IMR-90 (cell line): Measurements from ENCODE around the gene RGL4. TPM values are rescaled to one million over a fixed set of nuclear protein-coding genes. Genes with fewer than 3 reads are reported as not detected.
"Not testable (repeated sequence)": the region's sequence is repeated elsewhere in the genome, so short reads cannot be mapped to it uniquely, and the experiment has no call there.

Experiments used
- ATAC-seq: fragments of 200-7000 bp; cut with Tn5 transposase; 2 replicates; pipeline ENCODE4 v1.9.1; 2020; ENCODE audit warnings: low read depth, mild to moderate bottlenecking, moderate library complexity
- BruUV-seq: library from RNA; stranded (reverse); fragments of 400-500 nt; replicated peaks from 2 replicates; lab custom pipeline; 2021; lab: Mats Ljungman, UMichigan
- CTCF ChIA-PET: fragments of 300-600 bp; formaldehyde crosslinking; extraction: SDS; loops from one replicate; lab custom pipeline; 2021; ENCODE audit warnings: antibody characterized with exemption; lab: Yijun Ruan, JAX
- POLR2A ChIA-PET: fragments of 300-600 bp; sonication (Branson Sonifier 250); formaldehyde crosslinking; loops from one replicate; lab custom pipeline; 2022; ENCODE audit warnings: antibody characterized with exemption; ENCODE audit not compliant: unreplicated experiment; lab: Charles Lee
- DNase-seq: peaks from one replicate; pipeline ENCODE4 v3.0.0; 2013
- H2AFZ ChIP-seq: replicated peaks from 2 replicates; pipeline ENCODE3; 2013; ENCODE audit warnings: low read length, mild to moderate bottlenecking; ENCODE audit not compliant: poor library complexity
- H2AK5ac ChIP-seq: 2 replicates; pipeline ENCODE4 v1.6.1; 2013; ENCODE audit warnings: low read depth, low read length, inconsistent platforms
- H2AK9ac ChIP-seq: replicated peaks from 2 replicates; pipeline ENCODE3; 2013; ENCODE audit warnings: mild to moderate bottlenecking, low read depth, low read length, moderate library complexity; ENCODE audit not compliant: poor library complexity
- H2BK120ac ChIP-seq: 2 replicates; pipeline ENCODE4 v1.6.1; 2013; ENCODE audit warnings: low read depth, low read length, inconsistent platforms
- H2BK15ac ChIP-seq: 3 replicates; pipeline ENCODE4 v1.6.1; 2013; ENCODE audit warnings: low read depth, low read length, inconsistent platforms
- H2BK20ac ChIP-seq: 2 replicates; pipeline ENCODE4 v1.6.1; 2013; ENCODE audit warnings: low read depth, mild to moderate bottlenecking, inconsistent platforms, low read length, moderate library complexity
- H2BK5ac ChIP-seq: 2 replicates; pipeline ENCODE4 v1.6.1; 2013; ENCODE audit warnings: mild to moderate bottlenecking, low read depth, low read length, inconsistent platforms; ENCODE audit not compliant: poor library complexity, severe bottlenecking
- H3K14ac ChIP-seq: replicated peaks from 2 replicates; pipeline ENCODE4 v1.6.1; 2013; ENCODE audit warnings: low read depth, low read length, inconsistent platforms
- H3K18ac ChIP-seq: 2 replicates; pipeline ENCODE4 v1.6.1; 2013; ENCODE audit warnings: low read depth, low read length, control low read depth
- H3K23ac ChIP-seq: 2 replicates; pipeline ENCODE4 v1.6.1; 2013; ENCODE audit warnings: low read depth, low read length, inconsistent platforms
- H3K27ac ChIP-seq: 2 replicates; pipeline ENCODE4 v1.5.1; 2013; ENCODE audit warnings: mild to moderate bottlenecking, control low read depth, low read length; ENCODE audit not compliant: insufficient read depth
- H3K27me3 ChIP-seq: 2 replicates; pipeline ENCODE4 v1.6.1; 2013; ENCODE audit warnings: low read length; ENCODE audit not compliant: control insufficient read depth, insufficient read depth
- H3K36me3 ChIP-seq: 2 replicates; pipeline ENCODE4 v1.6.1; 2013; ENCODE audit warnings: low read length, mixed read lengths; ENCODE audit not compliant: control insufficient read depth, insufficient read depth
- H3K4ac ChIP-seq: 2 replicates; pipeline ENCODE4 v1.6.1; 2013; ENCODE audit warnings: low read depth, low read length, inconsistent platforms
- H3K4me1 ChIP-seq: 2 replicates; pipeline ENCODE4 v1.6.1; 2013; ENCODE audit warnings: low read length, mixed read lengths; ENCODE audit not compliant: control insufficient read depth, insufficient read depth
- H3K4me2 ChIP-seq: 2 replicates; pipeline ENCODE4 v1.6.1; 2013; ENCODE audit warnings: low read depth, mild to moderate bottlenecking, control low read depth, low read length, moderate library complexity
- H3K4me3 ChIP-seq: 2 replicates; pipeline ENCODE4 v1.5.1; 2013; ENCODE audit warnings: low read depth, mild to moderate bottlenecking, control low read depth, low read length, moderate library complexity; ENCODE audit not compliant: insufficient read depth
- H3K56ac ChIP-seq: 2 replicates; pipeline ENCODE4 v1.6.1; 2013; ENCODE audit warnings: low read length, inconsistent platforms; ENCODE audit not compliant: insufficient read depth; ENCODE audit errors: extremely low read depth
- H3K79me1 ChIP-seq, 2 experiments: 2 replicates each; pipeline ENCODE4 v1.6.1; 2013; ENCODE audit warnings: low read length in 2 of 2, inconsistent platforms in 1 of 2, low read depth in 1 of 2
- H3K9ac ChIP-seq: 2 replicates; pipeline ENCODE4 v1.6.1; 2013; ENCODE audit warnings: low read depth, low read length, control low read depth
- H3K9me1 ChIP-seq: 2 replicates; pipeline ENCODE4 v1.6.1; 2013; ENCODE audit warnings: low read length, inconsistent platforms; ENCODE audit not compliant: insufficient read depth
- H3K9me3 ChIP-seq: 2 replicates; pipeline ENCODE4 v1.6.1; 2013; ENCODE audit warnings: low read length; ENCODE audit not compliant: control insufficient read depth, insufficient read depth
- H4K20me1 ChIP-seq: 2 replicates; pipeline ENCODE4 v1.6.1; 2013; ENCODE audit warnings: low read length, inconsistent platforms; ENCODE audit not compliant: insufficient read depth
- H4K5ac ChIP-seq: 2 replicates; pipeline ENCODE4 v1.6.1; 2013; ENCODE audit warnings: mild to moderate bottlenecking, low read depth, low read length, control low read depth
- H4K8ac ChIP-seq, 2 experiments: 2 replicates each; pipeline ENCODE4 v1.6.1; 2013; ENCODE audit warnings: low read depth in 2 of 2, low read length in 2 of 2, control low read depth in 1 of 2, inconsistent platforms in 1 of 2
- H4K91ac ChIP-seq: 2 replicates; pipeline ENCODE4 v1.6.1; 2013; ENCODE audit warnings: low read depth, low read length, inconsistent platforms; ENCODE audit not compliant: insufficient read depth
- CTCF ChIP-seq: conservative IDR thresholded peaks from 2 replicates; pipeline ENCODE4 v1.5.1; 2012; ENCODE audit warnings: mild to moderate bottlenecking, low read depth, low read length, improper control_type of control experiment
- WGBS, 2 experiments: methylation state at CpG; one replicate each; pipeline versions ENCODE4 v1.1.5 to v1.1.7; 2013; ENCODE audit warnings: missing lambda C conversion rate in 2 of 2; ENCODE audit not compliant: insufficient read length in 1 of 2; ENCODE audit errors: extremely low coverage in 2 of 2; 5-methylcytosine and 5-hydroxymethylcytosine counted together
- dilution Hi-C: fragments of 300-500 bp; cut with HindIII; formaldehyde crosslinking; loops from one replicate; pipeline ENCODE4 v1.14.3; 2018; ENCODE audit warnings: low sequenced_read_pairs; ENCODE audit not compliant: unreplicated experiment
- in situ Hi-C: fragments of 300-500 bp; cut with MboI; formaldehyde crosslinking; loops from 3 replicates; pipeline ENCODE4 v1.14.3; 2019; ENCODE audit warnings: low sequenced_read_pairs, inconsistent platforms, mixed read lengths
- intact Hi-C: fragments of 100-400 bp; cut with micrococcal nuclease; formaldehyde crosslinking; loops from 2 replicates; pipeline ENCODE4 v1.10.0; 2022
- polyA plus RNA-seq, 3 experiments: library from polyadenylated mRNA; depleted of rRNA; stranded (reverse); fragments of >200 nt; gene quantifications; 2 replicates each; pipeline ENCODE4 v1.2.3, GENCODE V29; 2012; ENCODE audit warnings: low replicate concordance in 1 of 3
- total RNA-seq: library from RNA; depleted of rRNA; stranded (reverse); fragments of >200 nt; gene quantifications from 2 replicates; pipeline ENCODE4 v1.2.3, GENCODE V29; 2012

The RGL4 gene
- total and polyA plus RNA-seq, 2 of the 4 experiments (the other 2 are of a cell fraction) = not detected

GRCh38 chr22:23675502-23676415 lies 15.1 kb upstream of the RGL4 start (continued):
- no peak for TF ChIP-seq CTCF

- H3K27me3 ChIP-seq, H4K20me1 ChIP-seq, H3K4me1 ChIP-seq, H4K8ac ChIP-seq, H3K27ac ChIP-seq, H2BK15ac ChIP-seq, H3K23ac ChIP-seq, H3K4ac ChIP-seq, ATAC-seq, DNase-seq, H3K9me1 ChIP-seq, H2AK9ac ChIP-seq, H3K9ac ChIP-seq, H3K4me2 ChIP-seq, H4K91ac ChIP-seq, H3K36me3 ChIP-seq, dilution Hi-C loops, in situ Hi-C loops, H3K56ac ChIP-seq, H2BK120ac ChIP-seq, H2BK20ac ChIP-seq, H2AFZ ChIP-seq, CTCF ChIA-PET, POLR2A ChIA-PET, H3K18ac ChIP-seq, intact Hi-C loops, H2AK5ac ChIP-seq, H3K4me3 ChIP-seq, H2BK5ac ChIP-seq, H3K79me1 ChIP-seq, H3K14ac ChIP-seq, H3K9me3 ChIP-seq, H4K5ac ChIP-seq, BruUV-seq: not testable (repeated sequence)
- WGBS, 2 experiments = 100% methylated on average over 6 of the region's 12 CpGs; no CpG with 5 or more reads in 1 of the 2 experiments
These were observed 13.7 kb upstream of the RGL4 start for GRCh38 chr22:23676841-23677700.
